ENCODE results near the gene BIRC6. TPM values are rescaled to one million over a fixed set of nuclear protein-coding genes. Genes with fewer than 3 reads are reported as not detected.
A peak's percentile ranks its signal among the peaks of the same experiment; 100 is the strongest.

Gene BIRC6
- polyA plus RNA-seq, 3 donors, result 11.5 to 32.6 (median 12.9) TPM

GRCh38 chr2:32516567-32516966, 159.7 kb downstream of the BIRC6 start:
- no CpG with 5 or more reads among the region's 1 CpG for WGBS (ENCODE audit: insufficient coverage)
- H3K4me1 Mint-ChIP-seq, result no peaks in the 10 kb centered on the region
- no peaks in the 10 kb centered on the region for H3K9me3 Mint-ChIP-seq

GRCh38 chr2:32522770-32523169, 165.9 kb downstream of the BIRC6 start:
- Histone ChIP-seq H3K4me2 (replicated peaks; ENCODE audit: extremely low read depth, low read length, poor library complexity, severe bottlenecking) (no peak overlapping the region), H3K9me3 (replicated peaks in 1 of 2; ENCODE audit: control insufficient read depth in 1 of 2, insufficient read depth in 1 of 2, low read length in 2 of 2) (no peaks in the 10 kb centered on the region), H3K36me3 (replicated peaks in 1 of 2; ENCODE audit: control insufficient read depth in 1 of 2, insufficient read depth in 2 of 2, low read length in 2 of 2) (peaks cover 65 to 93% of the 10 kb centered on the region in 2 donors), H3K4me1 (ENCODE audit: control insufficient read depth in 1 of 2, insufficient read depth in 2 of 2, low read length in 2 of 2) (no peaks in the 10 kb centered on the region), H3K9ac (ENCODE audit: insufficient read depth, low read length, poor library complexity, severe bottlenecking) (no peak overlapping the region), H2AFZ (ENCODE audit: insufficient read depth, low read depth, low read length, poor library complexity, severe bottlenecking) (no peak overlapping the region), H3K27ac (ENCODE audit: low read depth in 1 of 2, low read length in 2 of 2) (no peak overlapping the region), H3K27me3 (ENCODE audit: control insufficient read depth in 2 of 2, insufficient read depth in 2 of 2, low read length in 2 of 2) (no peaks in the 10 kb centered on the region), H3K79me2 (ENCODE audit: insufficient read depth, low read length) (no peaks in the 10 kb centered on the region), H3K4me3 (replicated peaks in 1 of 3; ENCODE audit: low read depth in 2 of 3, low read length in 3 of 3) (no peak overlapping the region), H4K20me1 (ENCODE audit: insufficient read depth, low read length) (no peaks in the 10 kb centered on the region)
- intact Hi-C loops (cut with micrococcal nuclease), result no loop called here
- Mint-ChIP-seq H3K9me3 (no peaks in the 10 kb centered on the region), H3K27me3 (ENCODE audit: low read depth in 3 of 3) (no peaks in the 10 kb centered on the region), H3K36me3 (peaks cover 61 to 82% of the 10 kb centered on the region in 2 donors), H3K27ac (peak overlapping the region in 1 of 7 donors; percentile 33), H3K4me3 (no peak overlapping the region), H3K4me1 (no peaks in the 10 kb centered on the region)
- WGBS (ENCODE audit: insufficient coverage), result 100% methylated on average over 2 of the region's 3 CpGs
- no peak for DNase-seq
- no peak for TF ChIP-seq CTCF (IDR thresholded peaks at IDR 0.05)

More at GRCh38 chr2:32516567-32516966, 159.7 kb downstream of the BIRC6 start:
- Mint-ChIP-seq H3K36me3 (peaks cover 68 to 87% of the 10 kb centered on the region in 2 donors), H3K4me3 (no peak overlapping the region), H3K27ac (no peak overlapping the region), H3K27me3 (ENCODE audit: low read depth in 3 of 3) (no peaks in the 10 kb centered on the region)
- Histone ChIP-seq H3K27ac (ENCODE audit: low read depth in 1 of 2, low read length in 2 of 2) (no peak overlapping the region), H4K20me1 (ENCODE audit: insufficient read depth, low read length) (no peaks in the 10 kb centered on the region), H3K4me1 (ENCODE audit: control insufficient read depth in 1 of 2, insufficient read depth in 2 of 2, low read length in 2 of 2) (no peaks in the 10 kb centered on the region), H3K27me3 (ENCODE audit: control insufficient read depth in 2 of 2, insufficient read depth in 2 of 2, low read length in 2 of 2) (no peaks in the 10 kb centered on the region), H3K9ac (ENCODE audit: insufficient read depth, low read length, poor library complexity, severe bottlenecking) (no peak overlapping the region), H2AFZ (ENCODE audit: insufficient read depth, low read depth, low read length, poor library complexity, severe bottlenecking) (no peak overlapping the region), H3K4me2 (replicated peaks; ENCODE audit: extremely low read depth, low read length, poor library complexity, severe bottlenecking) (no peak overlapping the region), H3K4me3 (replicated peaks in 1 of 3; ENCODE audit: low read depth in 2 of 3, low read length in 3 of 3) (no peak overlapping the region), H3K36me3 (replicated peaks in 1 of 2; ENCODE audit: control insufficient read depth in 1 of 2, insufficient read depth in 2 of 2, low read length in 2 of 2) (peaks cover 79 to 95% of the 10 kb centered on the region in 2 donors), H3K79me2 (ENCODE audit: insufficient read depth, low read length) (no peaks in the 10 kb centered on the region), H3K9me3 (replicated peaks in 1 of 2; ENCODE audit: control insufficient read depth in 1 of 2, insufficient read depth in 1 of 2, low read length in 2 of 2) (no peaks in the 10 kb centered on the region)
- no peak for TF ChIP-seq CTCF (IDR thresholded peaks at IDR 0.05)
- intact Hi-C loops (cut with micrococcal nuclease), result no loop called here
- DNase-seq, result no peak
